Stimulated activated CD8-positive, alpha-beta memory T cell treated with anti-CD3 and anti-CD28 coated beads, Interleukin-4, amount 100 ng/mL, for 48 hours (primary cell): ENCODE results near the gene SETD6.
A peak's percentile ranks its signal among the peaks of the same experiment; 100 is the strongest.

ENCODE experiments used
- DNase-seq: peaks from one replicate; pipeline ENCODE4 v3.0.0-alpha.2; 2020

The SETD6 gene

DNA sequence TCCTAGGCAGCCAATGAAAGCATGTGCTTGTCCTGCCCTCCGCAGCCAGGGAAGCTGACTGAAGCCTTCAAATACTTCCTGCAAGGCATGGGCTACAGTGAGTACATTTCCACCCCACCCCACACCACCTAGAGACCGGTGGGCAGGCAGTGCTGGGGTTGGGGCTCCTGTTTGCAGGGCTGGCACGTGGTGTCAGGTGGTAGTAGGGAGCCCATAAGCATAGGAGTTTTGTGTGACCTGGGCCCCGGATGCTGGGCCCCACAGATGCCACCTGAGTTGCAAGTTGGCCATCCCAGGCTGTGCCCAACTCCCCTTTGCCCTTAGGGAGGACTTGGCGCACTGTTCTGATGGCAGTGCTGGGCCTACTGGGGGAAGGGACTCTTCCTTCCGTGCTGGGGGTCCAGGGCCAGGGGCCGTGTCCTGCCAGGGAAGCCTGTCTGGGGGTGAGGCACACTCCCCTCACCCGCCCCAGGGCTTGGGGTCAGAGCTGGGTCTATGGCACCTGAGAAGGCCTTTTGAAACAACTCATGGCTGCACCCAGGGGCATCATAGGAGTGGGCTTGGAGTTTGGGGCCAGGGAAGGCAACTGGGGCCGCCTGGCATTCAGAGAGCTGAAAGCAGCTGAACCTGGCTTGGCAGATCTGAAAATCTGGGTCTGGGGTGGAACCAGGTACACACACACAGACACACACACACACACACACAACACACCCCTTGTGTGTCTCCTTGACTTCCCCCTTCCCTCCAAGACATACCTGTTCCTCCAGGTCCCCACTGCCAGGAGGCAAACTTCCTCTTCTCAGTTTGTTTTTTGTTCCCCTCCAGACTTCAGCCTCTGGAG lies 5.8 kb upstream of the SETD6 start:
- DNase-seq = peak; percentile 15

GRCh38 chr16:58510097-58510775 lies 5.1 kb upstream of the SETD6 start:
- DNase-seq = peak; percentile 10

GRCh38 chr16:58510776-58511628 lies 4.3 kb upstream of the SETD6 start:
- no peak for DNase-seq

GRCh38 chr16:58511933-58512815 lies 3.1 kb upstream of the SETD6 start:
- DNase-seq = peak; percentile 94

GRCh38 chr16:58513874-58514273 lies 1.4 kb upstream of the SETD6 start:
- no peak for DNase-seq

- DNase-seq = peak; percentile 55
Observed at GRCh38 chr16:58515871-58516767, 802 bp downstream of the SETD6 start.

GRCh38 chr16:58516768-58517107 lies 1.4 kb downstream of the SETD6 start:
- DNase-seq = no peak

DNA sequence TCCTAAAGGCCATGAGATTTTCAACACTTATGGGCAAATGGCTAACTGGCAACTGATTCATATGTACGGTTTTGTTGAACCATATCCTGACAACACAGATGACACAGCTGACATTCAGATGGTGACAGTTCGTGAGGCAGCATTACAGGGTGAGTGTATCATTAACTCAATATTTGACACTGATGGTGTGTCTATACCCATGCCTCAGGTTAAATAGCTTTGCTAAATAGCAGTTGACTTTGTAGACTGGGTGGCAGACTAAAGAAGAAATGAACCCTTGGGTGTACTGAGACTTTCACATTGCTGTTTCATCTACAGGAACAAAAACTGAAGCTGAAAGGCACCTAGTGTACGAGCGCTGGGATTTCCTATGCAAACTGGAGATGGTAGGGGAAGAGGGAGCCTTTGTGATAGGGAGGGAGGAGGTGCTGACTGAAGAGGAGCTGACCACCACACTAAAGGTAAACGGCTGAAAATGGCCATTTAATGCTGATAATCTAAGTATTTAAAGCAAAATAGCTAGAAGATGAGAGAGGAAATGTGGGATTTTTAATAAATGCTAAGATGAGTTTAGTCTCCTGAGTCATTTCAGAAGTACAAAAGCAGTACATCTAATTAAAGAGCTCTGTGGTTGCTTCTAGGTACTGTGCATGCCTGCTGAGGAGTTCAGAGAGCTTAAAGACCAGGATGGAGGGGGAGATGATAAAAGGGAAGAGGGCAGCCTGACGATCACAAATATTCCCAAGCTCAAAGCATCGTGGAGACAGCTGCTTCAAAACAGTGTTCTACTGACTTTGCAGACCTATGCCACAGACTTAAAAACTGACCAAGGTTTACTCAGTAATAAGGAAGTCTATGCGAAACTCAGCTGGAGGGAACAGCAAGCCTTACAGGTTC lies 3.0 kb downstream of the SETD6 start:
- DNase-seq = no peak

- no peak for DNase-seq
Observed at GRCh38 chr16:58518980-58519368, 3.7 kb downstream of the SETD6 start.

DNA sequence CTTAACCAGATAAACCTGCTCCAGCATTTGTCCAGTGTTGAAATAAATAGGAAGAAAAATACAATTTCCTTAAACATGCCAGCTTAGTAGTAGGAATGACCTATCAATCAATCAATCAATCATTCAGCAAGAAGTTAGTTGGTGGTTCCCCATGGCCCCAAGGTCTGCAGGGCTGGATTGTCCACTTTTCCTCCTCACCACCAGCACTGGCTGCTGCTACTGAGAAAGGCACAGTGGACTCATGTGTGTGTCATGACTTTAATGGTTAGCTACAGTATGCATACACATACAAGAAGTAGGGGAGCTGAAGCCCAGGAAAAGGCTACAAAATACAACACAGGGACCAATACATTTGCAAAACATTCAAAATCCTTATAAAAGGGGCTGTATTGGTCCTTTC lies 4.4 kb downstream of the SETD6 start:
- DNase-seq = no peak

GRCh38 chr16:58530179-58530578 lies 14.9 kb downstream of the SETD6 start:
- no peak for DNase-seq

DNA sequence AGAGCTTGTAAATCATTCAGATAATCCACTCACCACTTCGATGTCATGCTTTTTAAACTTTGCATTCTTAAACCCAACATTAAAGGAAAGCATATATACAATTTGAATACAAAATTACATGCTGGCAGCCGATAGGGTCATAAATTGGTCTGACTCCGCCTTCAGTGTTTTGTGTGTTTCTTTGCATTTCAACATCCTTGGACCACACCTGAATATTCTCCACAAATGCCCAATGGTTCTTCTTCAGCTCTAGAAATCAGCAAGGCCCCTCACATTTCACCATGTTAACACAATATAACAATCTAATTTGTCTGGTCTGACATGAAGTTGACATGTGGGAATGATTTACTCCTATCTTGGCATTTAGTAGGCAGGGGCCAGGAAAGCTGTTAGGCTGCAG lies 17.1 kb downstream of the SETD6 start:
- DNase-seq = no peak

DNA sequence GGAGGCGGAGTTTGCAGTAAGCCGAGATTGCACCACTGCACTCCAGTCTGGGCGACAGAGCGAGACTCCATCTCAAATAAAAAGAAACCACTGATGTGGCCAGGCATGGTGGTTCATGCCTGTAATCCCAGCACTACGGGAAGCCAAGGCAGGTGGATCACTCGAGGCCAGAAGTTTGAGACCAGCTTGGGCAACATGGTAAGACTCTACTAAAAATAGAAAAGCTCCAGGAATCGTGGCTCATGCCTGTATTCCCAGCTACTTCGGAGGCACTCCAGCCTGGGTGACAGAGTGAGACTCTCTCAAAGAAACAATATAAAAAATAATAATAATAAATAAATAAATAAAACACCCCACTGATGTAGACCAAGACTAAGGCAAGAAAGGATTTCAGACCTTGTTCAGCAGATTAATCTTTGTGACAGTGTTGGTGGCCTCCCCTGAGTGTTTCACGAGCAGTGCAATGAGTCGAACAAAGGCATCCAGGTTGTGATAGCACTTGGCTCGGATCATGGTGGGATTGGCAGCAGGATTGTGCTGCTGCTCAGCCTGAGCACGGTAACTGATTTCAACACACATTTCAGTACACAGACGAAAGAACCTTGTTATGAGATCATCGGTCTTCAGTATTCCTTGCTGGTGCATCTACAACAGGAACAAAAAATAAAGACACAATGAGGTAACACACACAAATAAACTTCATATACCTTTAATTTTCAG lies 18.6 kb downstream of the SETD6 start:
- no peak for DNase-seq

DNA sequence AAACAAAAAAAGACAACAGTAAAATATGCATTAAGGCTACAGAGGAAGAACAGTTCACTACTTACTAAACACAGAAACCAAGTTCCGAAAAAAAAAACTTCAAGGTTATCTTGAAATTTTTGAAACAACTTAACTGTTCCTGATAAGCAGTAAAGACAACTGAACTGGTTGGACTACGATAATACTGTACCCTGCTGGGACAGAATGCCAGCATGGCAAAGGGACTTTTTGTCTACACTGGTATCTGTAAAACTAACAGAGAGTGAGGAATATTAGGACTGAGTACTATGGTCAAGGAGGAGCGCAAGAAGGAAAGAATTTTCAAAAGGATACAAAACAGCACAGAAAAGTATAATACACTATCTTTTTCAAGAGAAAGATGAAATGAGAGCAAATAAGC lies 19.8 kb downstream of the SETD6 start:
- no peak for DNase-seq

DNA sequence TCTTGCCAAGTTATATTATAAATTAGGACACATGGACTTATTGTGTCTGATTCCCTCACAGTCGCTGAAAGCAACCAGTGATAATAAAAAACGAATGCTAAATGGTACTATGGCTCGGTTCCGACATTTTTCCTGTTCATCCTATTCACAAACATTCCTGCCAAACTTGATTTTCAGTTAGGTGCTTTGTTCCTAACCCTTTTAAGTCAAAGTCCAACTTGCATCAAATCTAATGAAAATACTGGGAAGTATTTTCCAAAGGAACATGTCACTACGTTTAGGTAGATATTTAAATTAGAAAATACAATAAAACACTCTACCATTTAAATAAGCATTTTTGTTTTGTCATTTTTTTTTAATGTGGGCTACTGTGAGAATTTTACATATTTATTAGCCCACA lies 21.0 kb downstream of the SETD6 start:
- DNase-seq = no peak

DNA sequence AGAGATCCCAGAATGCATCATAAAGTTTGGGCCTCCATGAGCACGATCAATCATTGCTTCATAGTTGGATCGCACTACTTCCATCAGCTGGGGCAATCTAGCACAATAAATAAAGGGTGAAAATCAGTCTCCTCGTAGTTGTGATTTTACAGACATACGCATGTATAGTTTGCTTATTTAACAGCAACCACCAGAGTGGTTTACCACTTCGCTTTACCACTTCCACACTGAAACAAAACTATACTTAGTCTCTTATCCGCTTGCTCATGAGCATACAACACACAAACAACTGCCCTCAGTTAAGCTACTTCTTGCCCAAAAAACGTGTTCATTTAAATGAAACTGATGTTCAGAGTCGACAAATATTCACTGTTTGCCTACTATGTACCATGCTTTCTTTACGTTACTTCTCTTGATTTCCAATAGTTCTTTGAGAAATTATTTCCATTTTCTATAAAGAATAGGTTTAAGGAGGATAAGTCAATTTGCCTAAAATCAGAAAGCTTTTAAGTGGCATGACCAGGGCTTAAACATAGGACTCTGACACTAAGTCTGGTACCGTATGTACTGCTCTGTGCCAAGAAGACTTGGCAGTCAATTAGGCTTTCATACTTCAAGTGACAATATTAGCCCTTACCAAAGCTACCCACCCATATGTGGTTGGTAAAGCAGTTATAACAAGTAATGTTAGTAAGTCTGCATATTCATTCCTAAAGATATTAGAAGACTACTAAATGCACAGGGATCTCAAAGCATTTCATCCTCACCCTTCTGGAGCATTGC lies 22.0 kb downstream of the SETD6 start:
- no peak for DNase-seq

GRCh38 chr16:58541711-58542110 lies 26.4 kb downstream of the SETD6 start:
- no peak for DNase-seq

DNA sequence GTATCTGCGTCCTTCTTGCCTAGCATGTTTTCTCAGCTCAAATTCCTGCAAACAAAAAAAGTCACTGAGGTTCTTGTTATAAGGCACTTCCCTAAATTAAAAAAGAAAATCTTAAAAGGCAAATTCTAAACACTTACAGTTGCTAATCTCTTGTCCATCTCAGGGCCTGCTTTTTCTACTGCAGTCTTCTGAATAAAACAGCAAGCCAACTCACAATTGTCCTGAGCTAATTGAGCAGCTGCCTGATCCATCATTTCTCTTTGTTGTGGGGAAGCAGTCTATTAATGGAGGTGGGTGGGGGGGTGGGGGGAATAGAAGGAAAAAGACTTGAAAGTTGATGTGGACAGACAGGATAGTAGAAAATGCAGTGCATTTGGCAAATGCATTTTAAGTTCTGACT lies 27.0 kb downstream of the SETD6 start:
- no peak for DNase-seq

- no peak for DNase-seq
Observed at GRCh38 chr16:58543685-58544084, 28.4 kb downstream of the SETD6 start.
